NB4 (cell line): ENCODE results near the gene SEMA3B.
"Not testable (repeated sequence)": the region's sequence is repeated elsewhere in the genome, so short reads cannot be mapped to it uniquely, and the experiment has no call there.

Source experiments
- DNase-seq: peaks from one replicate; pipeline ENCODE4 v3.0.0; 2010; ENCODE audit warnings: low read depth
- H3K4me3 ChIP-seq: one replicate; pipeline ENCODE4 v1.5.1; 2011; ENCODE audit warnings: mild to moderate bottlenecking, low read depth, low read length, moderate library complexity
- MYC ChIP-seq: IDR thresholded peaks from 2 replicates; pipeline ENCODE4 v1.6.1; 2011; ENCODE audit warnings: low read depth, low read length
- POLR2A ChIP-seq: IDR thresholded peaks from 2 replicates; pipeline ENCODE4 v1.6.1; 2011; ENCODE audit warnings: mild to moderate bottlenecking; ENCODE audit not compliant: insufficient read length; ENCODE audit errors: extremely low read depth
- TF ChIP-seq, protein P1 (sequence below): IDR thresholded peaks from one replicate; pipeline ENCODE4 v1.5.1; 2012; ENCODE audit warnings: low read depth, low read length
- TF ChIP-seq, protein P2 (sequence below): IDR thresholded peaks from 2 replicates; pipeline ENCODE4 v1.6.1; 2011; ENCODE audit warnings: low read depth, low read length

The SEMA3B gene

DNA sequence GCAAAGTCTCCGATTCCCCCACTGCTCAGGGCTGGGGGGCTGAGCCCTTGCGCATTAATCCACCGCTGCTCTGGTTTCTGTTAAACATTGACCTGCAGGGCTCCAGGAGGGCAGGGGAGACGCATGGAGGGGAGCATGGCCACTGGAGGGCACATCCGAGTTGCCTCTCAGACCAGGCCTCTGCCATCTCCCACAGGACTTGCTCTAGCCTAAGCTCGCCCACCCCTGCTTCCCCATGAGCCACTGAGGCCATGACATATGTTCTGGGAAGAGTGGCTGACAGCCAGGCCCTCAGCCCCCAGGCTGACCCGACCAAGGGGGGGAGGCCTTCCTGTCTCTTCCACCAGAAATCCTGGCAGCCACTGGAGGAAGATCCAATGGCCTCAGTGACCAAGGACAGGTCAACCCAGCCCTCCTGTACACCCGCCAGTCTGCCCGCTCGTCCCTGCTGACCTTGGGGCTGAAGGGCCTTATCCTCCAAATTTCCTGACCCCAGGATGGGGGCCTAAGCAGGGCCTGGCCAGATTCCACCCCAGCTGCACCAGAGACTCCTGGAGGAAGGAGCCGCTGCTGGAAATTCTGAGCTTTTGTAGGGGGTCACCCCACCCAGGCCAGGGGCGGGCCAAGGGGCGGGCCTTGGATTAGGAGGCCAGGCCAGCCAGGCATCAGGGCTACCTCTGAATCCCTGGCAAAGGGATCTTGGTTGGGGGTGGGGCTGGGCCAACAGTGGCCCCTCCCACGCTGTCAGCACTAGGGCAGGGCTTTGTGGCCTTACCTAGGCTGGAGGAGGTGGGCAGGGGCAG is 34.3 kb downstream of the SEMA3B start, which contains the start of gene HYAL1:
Gene HYAL1 (minus strand): TSS at position 562 of the 803 bp plus-strand sequence. CDS start 618 bp downstream, outside the sequence.
- DNase-seq = peak; percentile 52
- H3K4me3 ChIP-seq = no peak within 1 kb of the TSS
- TF ChIP-seq MYC = no peak
- TF ChIP-seq, protein P1, sequence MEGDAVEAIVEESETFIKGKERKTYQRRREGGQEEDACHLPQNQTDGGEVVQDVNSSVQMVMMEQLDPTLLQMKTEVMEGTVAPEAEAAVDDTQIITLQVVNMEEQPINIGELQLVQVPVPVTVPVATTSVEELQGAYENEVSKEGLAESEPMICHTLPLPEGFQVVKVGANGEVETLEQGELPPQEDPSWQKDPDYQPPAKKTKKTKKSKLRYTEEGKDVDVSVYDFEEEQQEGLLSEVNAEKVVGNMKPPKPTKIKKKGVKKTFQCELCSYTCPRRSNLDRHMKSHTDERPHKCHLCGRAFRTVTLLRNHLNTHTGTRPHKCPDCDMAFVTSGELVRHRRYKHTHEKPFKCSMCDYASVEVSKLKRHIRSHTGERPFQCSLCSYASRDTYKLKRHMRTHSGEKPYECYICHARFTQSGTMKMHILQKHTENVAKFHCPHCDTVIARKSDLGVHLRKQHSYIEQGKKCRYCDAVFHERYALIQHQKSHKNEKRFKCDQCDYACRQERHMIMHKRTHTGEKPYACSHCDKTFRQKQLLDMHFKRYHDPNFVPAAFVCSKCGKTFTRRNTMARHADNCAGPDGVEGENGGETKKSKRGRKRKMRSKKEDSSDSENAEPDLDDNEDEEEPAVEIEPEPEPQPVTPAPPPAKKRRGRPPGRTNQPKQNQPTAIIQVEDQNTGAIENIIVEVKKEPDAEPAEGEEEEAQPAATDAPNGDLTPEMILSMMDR = no peak
- TF ChIP-seq, protein P2, sequence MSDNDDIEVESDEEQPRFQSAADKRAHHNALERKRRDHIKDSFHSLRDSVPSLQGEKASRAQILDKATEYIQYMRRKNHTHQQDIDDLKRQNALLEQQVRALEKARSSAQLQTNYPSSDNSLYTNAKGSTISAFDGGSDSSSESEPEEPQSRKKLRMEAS = no peak
- TF ChIP-seq POLR2A = no peak

DNA sequence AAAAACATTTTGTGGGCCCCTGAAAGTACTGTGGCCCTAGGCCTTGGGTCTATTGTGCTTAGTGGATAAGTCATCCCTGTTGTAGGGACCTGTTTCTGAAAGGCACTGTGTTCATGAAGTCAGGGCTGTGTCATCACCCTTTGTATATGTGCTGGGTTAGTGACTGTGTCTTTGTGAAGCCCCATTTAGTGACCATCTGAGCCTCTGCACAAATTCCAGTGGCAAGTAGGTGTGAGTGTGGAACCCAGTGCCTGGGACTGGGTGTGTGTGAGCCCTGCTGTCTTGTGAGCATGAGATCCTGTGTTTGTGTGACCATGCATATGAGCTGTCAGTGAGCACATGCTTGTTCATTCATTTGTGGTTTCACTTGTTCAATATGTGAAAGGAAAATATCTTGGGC is 35.7 kb downstream of the SEMA3B start:
- TF ChIP-seq, protein P1 = no peak
- TF ChIP-seq POLR2A (no peak), MYC (no peak)
- TF ChIP-seq, protein P2 = no peak
- DNase-seq = no peak
- H3K4me3 ChIP-seq = no peak overlapping the region

DNA sequence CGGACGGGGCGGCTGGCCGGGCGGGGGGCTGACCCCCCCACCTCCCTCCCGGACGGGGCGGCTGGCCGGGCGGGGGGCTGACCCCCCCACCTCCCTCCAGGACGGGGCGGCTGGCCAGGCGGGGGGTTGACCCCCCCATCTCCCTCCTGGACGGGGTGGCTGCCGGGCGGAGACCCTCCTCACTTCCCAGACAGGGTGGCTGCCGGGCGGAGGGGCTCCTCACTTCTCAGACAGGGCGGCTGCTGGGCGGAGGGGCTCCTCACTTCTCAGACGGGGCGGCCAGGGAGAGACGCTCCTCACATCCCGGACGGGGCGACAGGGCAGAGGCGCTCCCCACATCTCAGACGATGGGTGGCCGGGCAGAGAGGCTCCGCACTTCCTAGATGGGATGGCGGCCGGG is 43.1 kb downstream of the SEMA3B start:
- not testable (repeated sequence) for H3K4me3 ChIP-seq, DNase-seq

DNA sequence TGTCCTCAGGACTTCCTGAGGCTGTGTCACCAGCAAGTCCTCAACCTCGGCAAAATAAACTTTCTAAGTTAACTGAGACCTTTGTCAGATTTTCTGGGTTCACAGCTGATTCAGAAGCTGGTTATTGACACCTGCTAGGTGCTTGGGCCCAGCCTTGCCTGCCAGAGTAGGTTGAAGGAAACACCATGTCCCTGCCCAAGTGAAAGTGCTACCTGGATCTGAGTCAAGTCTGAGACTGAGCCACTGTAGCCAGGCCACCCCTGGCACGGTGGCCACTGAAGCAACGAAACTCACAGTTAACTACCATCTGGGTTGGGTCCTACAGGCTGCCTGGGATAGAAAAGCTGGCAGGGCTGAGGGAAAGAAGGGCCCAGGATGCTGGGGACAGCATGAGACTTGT is 45.4 kb downstream of the SEMA3B start:
- TF ChIP-seq, protein P1 = no peak
- no peak for TF ChIP-seq POLR2A
- TF ChIP-seq, protein P2 = no peak
- TF ChIP-seq MYC = no peak
- H3K4me3 ChIP-seq = no peak overlapping the region

DNA sequence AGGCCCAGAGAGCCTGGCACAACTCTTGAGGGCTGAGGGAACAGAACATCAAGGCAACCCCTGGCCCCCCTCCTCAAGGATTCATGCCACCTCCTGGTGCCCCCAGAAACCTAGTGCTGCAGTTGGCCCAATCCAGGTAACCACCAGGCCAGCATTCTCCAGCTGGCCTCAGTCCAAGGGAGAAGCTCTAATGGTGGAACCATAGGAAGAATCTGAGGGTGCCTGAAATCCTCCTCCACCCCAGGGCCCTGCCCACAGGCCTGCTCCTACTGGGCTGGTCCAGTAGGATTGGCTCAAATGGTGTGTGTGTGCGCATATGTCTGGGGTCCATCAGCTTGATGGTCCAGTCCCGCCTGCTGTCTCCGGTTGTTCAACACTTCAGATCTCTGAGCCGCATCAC is 45.9 kb downstream of the SEMA3B start:
- no peak for DNase-seq
- no peak for TF ChIP-seq POLR2A
- no peak for TF ChIP-seq MYC
- TF ChIP-seq, protein P1 = no peak
- TF ChIP-seq, protein P2 = no peak
- H3K4me3 ChIP-seq = no peak overlapping the region

More for the DNA sequence above, 45.4 kb downstream of the SEMA3B start:
- DNase-seq = no peak

DNA sequence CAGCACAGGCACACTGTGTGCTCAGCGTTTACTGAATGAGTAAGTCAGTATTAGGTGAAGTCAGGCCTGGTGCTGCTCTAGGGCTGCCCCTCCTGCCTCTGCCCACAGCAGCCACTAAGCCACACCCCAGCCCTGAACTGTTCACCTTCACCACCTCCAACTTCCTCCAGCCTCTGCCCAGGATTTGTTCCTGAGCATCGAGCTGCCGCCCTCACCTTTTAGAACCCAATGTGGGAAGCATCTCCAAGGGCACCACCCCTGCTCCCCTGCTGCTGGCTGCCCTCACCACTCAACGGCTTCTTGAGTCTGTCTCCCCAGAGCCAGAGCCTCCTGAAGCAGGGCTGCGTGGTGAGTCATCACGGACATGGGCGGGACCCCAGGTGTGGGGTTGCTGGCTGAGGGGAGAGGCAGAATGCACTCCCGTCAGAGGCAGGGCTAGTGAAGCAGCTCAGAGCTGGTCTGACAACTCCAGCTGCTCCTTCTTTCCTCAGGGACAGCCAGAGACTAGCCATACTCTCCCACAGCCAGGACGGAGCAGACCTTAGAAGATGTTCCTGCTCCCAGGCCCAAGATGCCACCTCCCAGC is 47.8 kb downstream of the SEMA3B start:
- DNase-seq = peak; percentile 46
- no peak for TF ChIP-seq MYC
- TF ChIP-seq, protein P2 = no peak
- no peak for TF ChIP-seq POLR2A
- TF ChIP-seq, protein P1 = no peak

More for the DNA sequence above, 47.8 kb downstream of the SEMA3B start:
- no peak overlapping the region for H3K4me3 ChIP-seq
